Spleen (tissue), 11 donors: ENCODE data around the gene METAP1D. TPM values are rescaled to one million over a fixed set of nuclear protein-coding genes. Genes with fewer than 3 reads are reported as not detected.

Source experiments
- DNase-seq: peaks from one replicate; pipeline ENCODE4 v3.0.0-alpha.2; 2020
- H3K27ac ChIP-seq, 8 donors: fragments of 200-600 bp; sonication (generic) in 7 of 8; 1 replicate in 4 of 8; 2 replicates in 4 of 8; pipeline versions ENCODE4 v1.5.0 to v1.8.0; 2016 to 2021; ENCODE audit warnings: inconsistent platforms in 4 of 8, mild to moderate bottlenecking in 4 of 8, moderate library complexity in 1 of 8
- H3K27me3 ChIP-seq, 7 donors: fragments of 200-600 bp; sonication (generic) in 6 of 7; replicated peaks in 1 of 7; 1 replicate in 4 of 7; 2 replicates in 3 of 7; pipeline versions ENCODE4 v1.5.0 to v1.8.0; 2016 to 2021; ENCODE audit warnings: inconsistent platforms in 3 of 7, mild to moderate bottlenecking in 1 of 7
- H3K36me3 ChIP-seq, 6 donors: fragments of 200-600 bp; sonication (generic) in 5 of 6; 1 replicate in 4 of 6; 2 replicates in 2 of 6; pipeline versions ENCODE4 v1.5.0 to v1.8.0; 2016 to 2021; ENCODE audit warnings: inconsistent platforms in 2 of 6
- H3K4me1 ChIP-seq, 6 donors: fragments of 200-600 bp; sonication (generic) in 5 of 6; 1 replicate in 3 of 6; 2 replicates in 3 of 6; pipeline versions ENCODE4 v1.5.0 to v1.8.0; 2016 to 2021; ENCODE audit warnings: inconsistent platforms in 3 of 6
- H3K4me3 ChIP-seq, 8 donors: fragments of 200-600 bp; sonication (generic) in 7 of 8; 1 replicate in 4 of 8; 2 replicates in 4 of 8; pipeline versions ENCODE4 v1.5.0 to v1.8.0; 2016 to 2021; ENCODE audit warnings: inconsistent platforms in 4 of 8, mild to moderate bottlenecking in 4 of 8, moderate library complexity in 2 of 8
- H3K9me3 ChIP-seq, 8 donors: fragments of 200-600 bp; sonication (generic) in 7 of 8; 1 replicate in 4 of 8; 2 replicates in 4 of 8; pipeline versions ENCODE4 v1.5.0 to v1.8.0; 2016 to 2021; ENCODE audit warnings: inconsistent platforms in 4 of 8
- POLR2A ChIP-seq, 3 donors: fragments of 450-650 bp; IDR thresholded peaks; one replicate each; pipeline ENCODE4 v1.5.1; 2017; ENCODE audit warnings: antibody characterized with exemption in 3 of 3, mild to moderate bottlenecking in 1 of 3
- POLR2AphosphoS5 ChIP-seq, 3 donors: sonication (generic); formaldehyde crosslinking; IDR thresholded peaks; one replicate each; pipeline ENCODE4 v1.5.1; 2017; ENCODE audit warnings: antibody characterized with exemption in 3 of 3
- WGBS, 5 donors: extraction: QIAGEN DNeasy Blood & Tissue Kit in 3 of 5; methylation state at CpG; one replicate each; pipeline versions ENCODE4 v1.1.5 to v1.1.7; 2013 to 2018; 5-methylcytosine and 5-hydroxymethylcytosine counted together
- intact Hi-C: fragments of 100-400 bp; cut with DNase I; formaldehyde crosslinking; loops from one replicate; pipeline ENCODE4 v1.15.0; 2023; ENCODE audit warnings: low total_unique reads
- polyA plus RNA-seq, 3 donors: library from polyadenylated mRNA; stranded (reverse); fragments of 200-250 nt; gene quantifications; one replicate each; pipeline ENCODE4 v1.2.1, GENCODE V29; 2013
- total RNA-seq, 7 donors: library from RNA; depleted of rRNA in 3 of 7; stranded (reverse); fragments of >200 nt in 3 of 7; fragmentation: NEBNext Ultra II Directional in 4 of 7; extraction: Animal tissue kit (Norgen Biotek cat#: 25700) in 4 of 7; gene quantifications; one replicate each; pipeline versions ENCODE4 v1.1.0 to v1.2.1, GENCODE V29; 2016 to 2021
- TF ChIP-seq, protein P1 (sequence below), 11 experiments: fragments of 200-600 bp in 7 of 11; fragments of 450-650 bp in 4 of 11; sonication (generic) in 4 of 11; IDR thresholded peaks in 8 of 11; conservative IDR thresholded peaks in 3 of 11; 1 replicate in 7 of 11; 2 replicates in 4 of 11; pipeline versions ENCODE4 v1.4.0 to v1.8.0; 2016 to 2021; ENCODE audit warnings: antibody characterized with exemption in 11 of 11, inconsistent platforms in 4 of 11, mild to moderate bottlenecking in 1 of 11
- donor health status: healthy with polysubstance abuse.
- donor health status: DM: no; HTN: no; CAD: no; lungs with moderate emphysema.
- donor health status: DM: no; HTN: no; CAD: no.
- donor health status: Bipolar disorder and iron deficiency.
- donor health status: healthy.
- donor health status: DM: no; HTN: no; CAD: no.
- donor health status: DM: yes; HTN: yes; CAD: no.

METAP1D gene
- total and polyA plus RNA-seq, 10 donors, result 4.9 to 11.9 (median 8.0) TPM

DNA sequence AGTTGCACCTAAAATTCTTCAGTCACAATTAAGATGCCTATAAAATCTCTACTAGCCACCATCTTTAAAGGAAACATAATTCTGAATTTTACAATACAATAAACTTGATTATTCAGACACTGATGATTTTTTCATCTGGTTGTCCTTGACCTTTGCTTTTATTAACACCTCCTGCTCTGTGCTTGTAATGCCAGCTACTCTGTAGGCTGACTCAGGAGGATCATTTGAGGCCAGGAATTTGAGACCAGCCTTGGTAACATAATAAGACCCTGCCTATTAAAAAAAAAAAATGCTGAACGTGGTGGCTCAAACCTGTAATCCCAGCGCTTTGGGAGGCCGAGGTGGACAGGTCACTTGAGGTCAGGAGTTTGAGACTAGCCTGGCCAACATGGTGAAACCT, 39.2 kb upstream of the METAP1D start:
- Histone ChIP-seq H3K4me3 (no peak overlapping the region), H3K4me1 (peaks cover 0 to 58% (median 15%) of the 10 kb centered on the region in 6 donors), H3K27me3 (no peaks in the 10 kb centered on the region), H3K9me3 (no peaks in the 10 kb centered on the region), H3K27ac (no peak overlapping the region), H3K36me3 (peaks cover 0 to 26% (median under 1%) of the 10 kb centered on the region in 6 donors)
- WGBS, 5 donors, result 93 to 100% (median 96%) methylated on average over 3 of the region's 3 CpGs
- TF ChIP-seq, protein P1, sequence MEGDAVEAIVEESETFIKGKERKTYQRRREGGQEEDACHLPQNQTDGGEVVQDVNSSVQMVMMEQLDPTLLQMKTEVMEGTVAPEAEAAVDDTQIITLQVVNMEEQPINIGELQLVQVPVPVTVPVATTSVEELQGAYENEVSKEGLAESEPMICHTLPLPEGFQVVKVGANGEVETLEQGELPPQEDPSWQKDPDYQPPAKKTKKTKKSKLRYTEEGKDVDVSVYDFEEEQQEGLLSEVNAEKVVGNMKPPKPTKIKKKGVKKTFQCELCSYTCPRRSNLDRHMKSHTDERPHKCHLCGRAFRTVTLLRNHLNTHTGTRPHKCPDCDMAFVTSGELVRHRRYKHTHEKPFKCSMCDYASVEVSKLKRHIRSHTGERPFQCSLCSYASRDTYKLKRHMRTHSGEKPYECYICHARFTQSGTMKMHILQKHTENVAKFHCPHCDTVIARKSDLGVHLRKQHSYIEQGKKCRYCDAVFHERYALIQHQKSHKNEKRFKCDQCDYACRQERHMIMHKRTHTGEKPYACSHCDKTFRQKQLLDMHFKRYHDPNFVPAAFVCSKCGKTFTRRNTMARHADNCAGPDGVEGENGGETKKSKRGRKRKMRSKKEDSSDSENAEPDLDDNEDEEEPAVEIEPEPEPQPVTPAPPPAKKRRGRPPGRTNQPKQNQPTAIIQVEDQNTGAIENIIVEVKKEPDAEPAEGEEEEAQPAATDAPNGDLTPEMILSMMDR (IDR thresholded peaks at IDR 0.05 in 8 of 11, conservative IDR thresholded peaks at IDR 0.05 in 3 of 11), result no peak
- TF ChIP-seq POLR2AphosphoS5 (IDR thresholded peaks at IDR 0.05) (no peak), POLR2A (IDR thresholded peaks at IDR 0.05) (no peak)
- DNase-seq, result no peak
- intact Hi-C loops, result no loop called here

- 77 to 89% (median 82%) methylated on average over 2 of the region's 2 CpGs for WGBS, 5 donors
- no peak overlapping the region for H3K27ac ChIP-seq
- peaks cover 0 to 33% (median 4%) of the 10 kb centered on the region in 6 donors for H3K4me1 ChIP-seq
- H3K27me3 ChIP-seq, result no peaks in the 10 kb centered on the region
- TF ChIP-seq POLR2A (IDR thresholded peaks at IDR 0.05), result no peak
- TF ChIP-seq POLR2AphosphoS5 (IDR thresholded peaks at IDR 0.05), result no peak
- TF ChIP-seq, protein P1 (IDR thresholded peaks at IDR 0.05 in 8 of 11, conservative IDR thresholded peaks at IDR 0.05 in 3 of 11), result no peak
- no peak for DNase-seq
- H3K9me3 ChIP-seq, result no peaks in the 10 kb centered on the region
- intact Hi-C loops, result no loop called here
- H3K4me3 ChIP-seq, result no peak overlapping the region
- H3K36me3 ChIP-seq, result peaks cover 0 to 42% (median 20%) of the 10 kb centered on the region in 6 donors
Observed at GRCh38 chr2:171963198-171963597, 36.6 kb upstream of the METAP1D start.

GRCh38 chr2:171964308-171964707, 35.4 kb upstream of the METAP1D start:
- Histone ChIP-seq H3K4me3 (no peak overlapping the region), H3K27ac (no peak overlapping the region), H3K27me3 (no peaks in the 10 kb centered on the region), H3K9me3 (no peaks in the 10 kb centered on the region), H3K4me1 (peaks cover 0 to 21% (median 0%) of the 10 kb centered on the region in 6 donors), H3K36me3 (peaks cover 0 to 47% (median 25%) of the 10 kb centered on the region in 6 donors)
- TF ChIP-seq POLR2AphosphoS5 (IDR thresholded peaks at IDR 0.05) (no peak), POLR2A (IDR thresholded peaks at IDR 0.05) (no peak)
- TF ChIP-seq, protein P1 (IDR thresholded peaks at IDR 0.05 in 8 of 11, conservative IDR thresholded peaks at IDR 0.05 in 3 of 11), result no peak
- intact Hi-C loops, result no loop called here
- 70 to 98% (median 97%) methylated on average over 2 of the region's 2 CpGs for WGBS, 5 donors
- DNase-seq, result no peak

DNA sequence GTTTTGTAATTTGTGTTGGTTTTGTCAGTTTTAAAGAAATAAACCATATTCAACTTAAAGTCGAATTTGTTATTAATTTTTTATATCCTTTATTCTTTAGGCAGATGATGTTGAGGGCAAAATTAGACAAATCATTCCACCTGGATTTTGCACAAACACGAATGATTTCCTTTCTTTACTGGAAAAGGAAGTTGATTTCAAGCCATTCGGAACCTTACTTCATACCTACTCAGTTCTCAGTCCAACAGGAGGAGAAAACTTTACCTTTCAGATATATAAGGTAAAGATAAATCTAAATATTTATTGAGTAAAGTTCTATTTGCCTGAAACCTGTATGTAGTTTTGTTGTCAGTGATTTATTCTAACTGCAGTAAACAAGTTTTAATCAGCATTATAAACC, 34.5 kb upstream of the METAP1D start:
- WGBS, 5 donors, result 72 to 91% (median 81%) methylated on average over 3 of the region's 3 CpGs
- DNase-seq, result no peak
- Histone ChIP-seq H3K4me1 (peaks cover 0 to 12% (median 0%) of the 10 kb centered on the region in 6 donors), H3K36me3 (peaks cover 0 to 56% (median 31%) of the 10 kb centered on the region in 6 donors), H3K4me3 (no peak overlapping the region), H3K27me3 (no peaks in the 10 kb centered on the region), H3K9me3 (no peaks in the 10 kb centered on the region), H3K27ac (no peak overlapping the region)
- intact Hi-C loops, result no loop called here
- TF ChIP-seq POLR2A (IDR thresholded peaks at IDR 0.05) (no peak), POLR2AphosphoS5 (IDR thresholded peaks at IDR 0.05) (no peak)
- TF ChIP-seq, protein P1 (IDR thresholded peaks at IDR 0.05 in 8 of 11, conservative IDR thresholded peaks at IDR 0.05 in 3 of 11), result no peak
